ENCODE measurements around the gene NTM. TPM values are rescaled to one million over a fixed set of nuclear protein-coding genes. Genes with fewer than 3 reads are reported as not detected.

NTM gene
- total RNA-seq, 1 donor, result not detected

- DNase-seq (ENCODE audit: low read depth in 2 of 3, low spot score in 2 of 3), result no peak
Observed at GRCh38 chr11:131540676-131541075, 170.3 kb downstream of the NTM start.

- DNase-seq (ENCODE audit: low read depth in 2 of 3, low spot score in 2 of 3), result no peak
Observed at GRCh38 chr11:131543389-131544025, 173.1 kb downstream of the NTM start.

GRCh38 chr11:131544591-131544990 is 174.2 kb downstream of the NTM start:
- no peak for DNase-seq (ENCODE audit: low read depth in 2 of 3, low spot score in 2 of 3)

- DNase-seq (ENCODE audit: low read depth in 2 of 3, low spot score in 2 of 3), result no peak
Observed at GRCh38 chr11:131546218-131546895, 175.9 kb downstream of the NTM start.

- DNase-seq (ENCODE audit: low read depth in 2 of 3, low spot score in 2 of 3), result no peak
Observed at GRCh38 chr11:131549099-131549498, 178.7 kb downstream of the NTM start.

GRCh38 chr11:131549770-131550169 is 179.4 kb downstream of the NTM start:
- no peak for DNase-seq (ENCODE audit: low read depth in 2 of 3, low spot score in 2 of 3)

GRCh38 chr11:131560287-131560686 is 189.9 kb downstream of the NTM start:
- no peak for DNase-seq (ENCODE audit: low read depth in 2 of 3, low spot score in 2 of 3)

- no peak for DNase-seq (ENCODE audit: low read depth in 2 of 3, low spot score in 2 of 3)
Observed at GRCh38 chr11:131561501-131561900, 191.1 kb downstream of the NTM start.

GRCh38 chr11:131561972-131562371 is 191.6 kb downstream of the NTM start:
- DNase-seq (ENCODE audit: low read depth in 2 of 3, low spot score in 2 of 3), result no peak

GRCh38 chr11:131568318-131568717 is 197.9 kb downstream of the NTM start:
- DNase-seq (ENCODE audit: low read depth in 2 of 3, low spot score in 2 of 3), result no peak

- no peak for DNase-seq (ENCODE audit: low read depth in 2 of 3, low spot score in 2 of 3)
Observed at GRCh38 chr11:131571571-131571970, 201.2 kb downstream of the NTM start.

- DNase-seq (ENCODE audit: low read depth in 2 of 3, low spot score in 2 of 3), result no peak
Observed at GRCh38 chr11:131572423-131572822, 202.0 kb downstream of the NTM start.

GRCh38 chr11:131579932-131580387 is 209.5 kb downstream of the NTM start:
- DNase-seq (ENCODE audit: low read depth in 2 of 3, low spot score in 2 of 3), result peak in 2 of 3 donors; percentile 26 to 58

- no peak for DNase-seq (ENCODE audit: low read depth in 2 of 3, low spot score in 2 of 3)
Observed at GRCh38 chr11:131580476-131580875, 210.1 kb downstream of the NTM start.

- DNase-seq (ENCODE audit: low read depth in 2 of 3, low spot score in 2 of 3), result no peak
Observed at GRCh38 chr11:131581046-131581445, 210.6 kb downstream of the NTM start.

- DNase-seq (ENCODE audit: low read depth in 2 of 3, low spot score in 2 of 3), result no peak
Observed at GRCh38 chr11:131582021-131582525, 211.7 kb downstream of the NTM start.

- DNase-seq (ENCODE audit: low read depth in 2 of 3, low spot score in 2 of 3), result no peak
Observed at GRCh38 chr11:131583421-131583820, 213.0 kb downstream of the NTM start.

GRCh38 chr11:131583938-131584337 is 213.5 kb downstream of the NTM start:
- no peak for DNase-seq (ENCODE audit: low read depth in 2 of 3, low spot score in 2 of 3)

GRCh38 chr11:131584785-131585592 is 214.6 kb downstream of the NTM start:
- peak in 2 of 3 donors; percentile 31 to 61 for DNase-seq (ENCODE audit: low read depth in 2 of 3, low spot score in 2 of 3)

GRCh38 chr11:131588057-131588456 is 217.6 kb downstream of the NTM start:
- no peak for DNase-seq (ENCODE audit: low read depth in 2 of 3, low spot score in 2 of 3)

GRCh38 chr11:131591051-131591461 is 220.6 kb downstream of the NTM start:
- DNase-seq (ENCODE audit: low read depth in 2 of 3, low spot score in 2 of 3), result no peak

Data from hematopoietic multipotent progenitor cell (in vitro differentiated cells).